GM18508 (cell line): ENCODE results near the gene ZDHHC18.
"Not testable (repeated sequence)": the region's sequence is repeated elsewhere in the genome, so short reads cannot be mapped to it uniquely, and the experiment has no call there.

Experiments
- ATAC-seq: cut with Tn5 transposase; IDR thresholded peaks from one replicate; pipeline ENCODE4 v1.9.1; 2021; ENCODE audit warnings: moderate number of reproducible peaks; ENCODE audit not compliant: insufficient read depth, unreplicated experiment

ZDHHC18 gene

DNA sequence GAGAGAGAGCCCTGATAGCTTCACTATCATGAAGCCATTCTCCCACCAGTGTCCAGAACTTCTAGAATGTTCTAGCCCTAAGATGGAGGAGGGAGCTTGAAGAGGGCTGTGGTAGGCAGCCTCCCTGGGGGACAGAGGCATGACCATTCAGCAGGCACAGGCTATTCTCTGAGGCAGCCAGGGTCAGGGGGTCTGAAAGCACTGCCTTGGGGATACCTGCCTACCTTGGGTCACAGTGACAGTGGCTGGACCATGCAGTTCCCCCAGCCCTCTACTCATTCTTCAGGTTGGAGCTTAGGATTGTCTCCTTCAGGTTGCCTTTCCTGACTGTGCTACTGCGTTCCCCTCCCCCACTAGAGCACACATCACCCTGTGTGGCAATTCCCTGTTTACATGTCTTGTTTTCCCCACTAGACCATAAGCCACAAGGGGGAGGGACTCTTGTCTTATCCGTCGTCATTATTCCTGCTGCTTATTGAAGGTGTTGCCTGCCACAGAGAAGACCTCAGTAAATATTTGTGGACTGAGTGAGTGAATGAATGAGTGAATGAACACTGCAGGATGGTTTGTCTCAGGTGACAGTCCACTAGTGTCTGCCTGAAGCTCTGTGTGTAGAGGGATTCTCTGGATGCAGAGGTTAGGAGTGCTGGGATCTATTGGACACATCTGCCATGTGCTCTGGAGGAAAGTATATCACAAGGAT lies 5.2 kb downstream of the ZDHHC18 start:
- ATAC-seq: no peak

DNA sequence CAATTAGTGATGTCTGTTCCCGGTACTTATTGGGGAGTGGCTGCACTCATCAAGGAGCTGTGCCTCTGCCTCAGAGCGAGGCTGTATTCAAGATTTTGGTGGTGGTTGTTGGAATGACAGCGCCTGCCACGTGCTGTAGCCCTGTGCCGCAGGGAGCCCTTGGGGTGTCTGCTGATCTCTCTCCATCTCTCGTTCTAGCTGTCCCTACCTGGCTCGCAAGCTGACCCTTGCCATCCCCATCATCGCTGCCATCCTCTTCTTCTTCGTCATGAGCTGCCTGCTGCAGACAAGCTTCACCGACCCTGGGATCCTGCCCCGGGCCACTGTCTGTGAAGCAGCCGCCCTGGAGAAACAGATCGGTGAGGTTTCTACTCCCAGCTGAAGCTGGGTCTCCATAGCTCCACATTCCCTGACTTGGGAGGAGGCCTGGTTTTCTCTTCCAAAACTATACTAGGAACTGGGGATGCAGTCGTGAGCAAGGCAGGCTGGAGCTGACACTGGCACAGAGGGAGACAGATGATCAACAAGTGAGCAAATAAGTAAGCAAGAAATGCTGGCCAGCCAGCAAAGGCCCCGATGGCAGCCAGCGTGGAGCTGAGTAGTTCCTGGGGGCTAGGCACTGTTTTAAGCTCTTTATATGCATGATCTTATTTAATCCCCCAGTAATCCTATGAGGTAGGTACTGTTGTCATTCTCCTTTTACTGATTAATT lies 5.9 kb downstream of the ZDHHC18 start:
- ATAC-seq: no peak

DNA sequence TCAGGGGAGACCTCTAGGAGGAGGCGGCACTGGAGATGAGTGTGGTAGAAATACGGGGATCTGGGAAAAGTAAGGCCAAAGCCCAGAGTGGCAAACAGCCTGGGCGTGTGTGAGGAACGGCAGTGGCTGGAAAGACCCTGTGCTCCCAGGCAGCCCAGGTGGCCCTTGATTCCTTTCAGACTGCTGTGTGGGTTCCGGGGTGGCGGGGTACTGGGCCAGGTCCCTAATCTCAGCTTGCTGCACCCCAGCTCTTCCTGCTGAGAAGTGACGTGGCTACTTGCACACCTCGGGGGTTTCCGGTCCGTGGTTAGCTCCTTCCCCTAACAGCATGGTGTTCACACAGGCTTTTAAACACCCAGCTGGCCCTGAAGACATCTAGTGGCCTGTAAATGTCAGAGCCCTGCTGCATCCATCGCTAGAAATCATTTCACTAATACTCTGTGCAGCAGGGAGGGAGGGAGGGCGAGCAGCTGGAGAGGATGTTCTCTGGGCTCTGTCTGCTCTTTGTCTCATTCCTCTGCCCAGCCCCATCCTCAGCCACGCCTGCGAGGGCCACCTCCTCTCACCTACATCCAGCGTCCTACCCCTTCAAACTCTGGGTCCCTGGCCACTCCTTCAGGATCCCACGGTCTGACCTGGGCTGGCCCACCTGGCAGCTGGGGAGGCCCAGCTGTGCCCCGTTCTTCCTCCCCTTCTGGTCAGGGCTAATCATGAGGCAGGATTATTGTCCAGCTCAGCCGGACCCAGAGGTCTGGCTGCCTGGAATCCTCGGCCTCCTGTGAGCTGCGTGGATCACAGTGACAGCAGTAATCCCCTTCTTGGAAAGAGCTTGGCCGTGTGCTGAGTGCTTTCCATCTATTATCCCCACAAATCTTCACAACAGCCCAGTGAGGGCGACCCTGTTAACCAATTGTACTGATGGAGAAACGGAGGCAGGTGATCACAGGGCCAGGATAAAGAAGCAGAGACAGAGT lies 7.2 kb downstream of the ZDHHC18 start:
- ATAC-seq: peak; percentile 63

GRCh38 chr1:26837665-26838064 lies 11.2 kb downstream of the ZDHHC18 start:
- ATAC-seq: not testable (repeated sequence)

DNA sequence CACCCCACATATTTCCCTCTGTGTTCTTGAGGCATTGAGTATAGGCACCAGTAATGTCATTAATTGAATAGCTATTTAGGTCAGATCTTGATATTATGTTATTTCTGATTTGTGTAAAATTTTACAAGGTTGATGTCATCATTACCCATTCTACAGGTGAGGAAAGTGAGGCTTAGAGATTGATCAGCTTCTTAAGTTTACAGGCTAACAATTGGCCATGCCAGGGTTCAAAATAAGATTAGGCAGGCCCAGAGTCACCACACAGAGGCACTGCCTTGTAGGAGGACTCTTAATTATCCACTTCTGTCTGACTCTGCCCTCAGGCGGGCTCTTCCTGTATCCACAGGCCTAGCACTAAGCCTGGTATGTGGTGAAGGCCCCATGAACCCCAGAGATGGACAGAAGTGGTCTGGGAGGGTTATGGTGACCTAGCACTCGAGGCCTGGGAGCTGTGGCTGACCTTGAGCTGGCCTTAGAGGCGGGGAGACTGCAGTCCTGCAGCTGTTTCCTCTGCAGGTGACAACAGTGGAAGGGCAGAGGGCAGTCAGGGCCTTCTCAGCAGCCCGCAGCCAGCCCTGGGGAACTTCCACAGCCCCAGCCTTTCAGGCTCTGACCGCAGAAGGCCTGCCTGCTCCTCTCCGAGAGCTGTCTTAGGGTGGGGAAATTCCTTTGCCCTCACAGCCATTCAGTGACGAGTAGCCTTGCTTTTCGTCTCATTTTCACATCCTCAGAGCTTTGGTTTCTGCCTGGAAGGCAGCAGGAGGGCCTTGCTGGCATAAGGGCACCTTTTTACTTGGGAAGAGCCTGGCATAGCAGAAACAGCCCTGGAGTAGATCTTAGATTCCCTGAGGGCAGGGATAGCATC lies 12.2 kb downstream of the ZDHHC18 start:
- ATAC-seq: peak; percentile 79

GRCh38 chr1:26839339-26839722 lies 12.8 kb downstream of the ZDHHC18 start:
- ATAC-seq: peak; percentile 2

DNA sequence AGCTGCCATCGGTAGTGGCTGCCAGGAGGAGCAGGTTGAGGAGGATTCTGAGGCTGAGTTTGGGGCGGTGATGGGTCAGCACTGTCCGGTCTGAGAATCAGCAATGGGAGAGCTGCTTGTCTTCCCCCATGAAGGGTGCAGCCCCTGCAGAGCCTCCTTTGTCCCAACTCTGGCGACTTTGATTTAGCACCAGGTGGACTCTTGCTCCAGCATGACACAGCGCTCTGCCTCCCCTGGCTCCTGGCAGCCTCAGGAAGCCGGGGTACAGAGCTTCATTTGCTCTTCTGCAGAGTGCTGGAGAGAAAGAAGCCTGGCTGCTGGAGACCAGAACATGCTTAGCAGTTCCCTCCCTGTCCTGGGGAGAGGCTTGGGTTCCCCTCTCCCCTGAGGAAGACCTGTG lies 13.3 kb downstream of the ZDHHC18 start:
- no peak for ATAC-seq

DNA sequence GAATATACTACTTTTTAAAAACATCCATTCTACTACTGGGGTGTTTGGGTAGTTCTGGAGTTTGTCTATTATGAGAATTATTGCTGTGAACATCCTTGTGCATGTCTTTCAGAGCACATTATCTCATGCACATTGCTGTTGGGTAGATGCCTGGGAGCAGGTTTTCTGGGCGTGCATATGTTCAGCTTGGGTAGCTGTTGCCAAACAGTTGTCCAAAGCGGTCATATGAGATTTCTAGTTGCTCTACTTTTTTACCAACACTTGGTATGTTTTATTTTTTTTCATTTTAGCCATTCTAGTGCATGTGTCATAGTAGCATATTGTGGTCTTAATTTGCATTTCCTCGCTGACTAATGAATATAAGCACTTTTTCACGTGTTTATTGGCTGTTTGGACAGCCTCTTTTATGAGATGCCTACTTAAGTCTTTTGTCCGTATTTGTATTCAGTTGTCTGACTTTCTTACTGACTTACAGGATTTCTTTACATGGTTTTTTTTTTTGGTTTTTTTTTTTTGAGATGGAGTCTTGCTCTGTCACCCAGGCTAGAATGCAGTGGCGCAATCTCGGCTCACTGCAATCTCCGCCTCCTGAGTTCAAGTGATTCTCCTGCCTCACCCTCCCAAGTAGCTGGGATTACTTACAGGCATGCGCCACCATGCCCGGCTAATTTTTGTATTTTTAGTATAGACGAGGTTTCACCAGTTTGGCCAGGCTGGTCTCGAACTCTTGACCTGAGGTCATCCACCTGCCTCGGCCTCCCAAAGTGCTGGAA lies 18.1 kb downstream of the ZDHHC18 start:
- ATAC-seq: no peak

DNA sequence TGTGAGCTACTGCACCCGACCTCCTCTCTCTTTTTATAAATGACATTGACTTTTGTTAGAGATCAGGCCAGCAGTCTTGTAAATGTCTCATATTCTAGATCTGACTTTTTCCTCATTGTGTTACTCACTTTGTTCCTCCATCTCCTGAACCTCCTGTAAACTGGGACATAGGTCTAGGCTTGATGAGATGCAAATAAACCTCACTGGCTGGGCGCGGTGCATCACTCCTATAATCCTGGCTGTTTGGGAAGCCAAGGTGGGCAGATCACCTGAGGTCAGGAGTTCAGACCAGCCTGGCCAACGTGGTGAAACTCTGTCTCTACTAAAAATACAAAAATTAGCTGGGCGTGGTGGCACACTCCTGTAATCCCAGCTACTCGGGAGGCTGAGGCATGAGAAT lies 21.3 kb downstream of the ZDHHC18 start:
- ATAC-seq: not testable (repeated sequence)

- ATAC-seq: no peak
Observed at GRCh38 chr1:26848499-26848898, 22.0 kb downstream of the ZDHHC18 start.

GRCh38 chr1:26848941-26849774 lies 22.7 kb downstream of the ZDHHC18 start:
- no peak for ATAC-seq

DNA sequence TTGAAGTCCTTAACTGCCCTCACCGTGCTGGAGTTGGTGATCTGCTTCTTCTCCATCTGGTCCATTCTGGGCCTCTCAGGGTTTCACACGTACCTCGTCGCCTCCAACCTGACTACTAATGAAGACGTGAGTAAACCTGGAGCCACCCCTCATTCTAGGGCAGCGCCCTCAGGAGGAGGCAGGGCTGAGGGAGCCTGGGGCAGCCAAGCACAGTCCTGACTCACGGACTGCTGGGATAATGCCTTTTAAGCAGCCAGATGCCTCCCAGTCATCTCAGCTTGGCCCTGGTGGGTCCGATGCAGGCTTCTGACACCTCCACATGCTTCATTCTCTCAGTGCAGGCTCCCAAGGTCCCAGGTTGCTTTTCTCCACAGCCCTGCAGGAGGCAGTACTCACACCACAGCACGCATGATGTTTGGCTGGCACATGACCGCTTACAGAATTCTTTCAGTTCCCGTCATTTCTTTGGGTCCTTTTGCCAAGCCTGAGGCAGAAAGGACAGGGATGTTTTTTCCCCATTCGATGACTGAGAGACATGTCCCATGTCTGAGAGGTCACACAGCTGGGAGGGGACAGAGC lies 24.7 kb downstream of the ZDHHC18 start:
- no peak for ATAC-seq

DNA sequence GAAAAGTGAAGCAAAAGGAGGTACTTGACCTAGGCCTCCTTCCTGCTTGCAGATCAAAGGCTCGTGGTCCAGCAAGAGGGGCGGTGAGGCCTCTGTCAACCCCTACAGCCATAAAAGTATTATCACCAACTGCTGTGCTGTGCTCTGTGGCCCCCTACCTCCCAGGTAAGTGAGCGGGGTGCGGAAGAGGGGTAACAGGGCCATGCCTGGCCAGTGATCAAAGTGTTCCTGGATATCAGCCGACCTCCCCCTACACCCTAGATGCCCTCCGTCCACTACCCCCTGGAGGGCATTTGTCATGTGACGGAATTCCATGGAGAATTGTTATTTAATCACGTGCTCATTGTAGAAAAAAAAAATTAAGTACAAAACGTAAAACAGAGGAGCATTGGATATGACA lies 26.2 kb downstream of the ZDHHC18 start:
- ATAC-seq: no peak

GRCh38 chr1:26853156-26853555 lies 26.7 kb downstream of the ZDHHC18 start:
- no peak for ATAC-seq

DNA sequence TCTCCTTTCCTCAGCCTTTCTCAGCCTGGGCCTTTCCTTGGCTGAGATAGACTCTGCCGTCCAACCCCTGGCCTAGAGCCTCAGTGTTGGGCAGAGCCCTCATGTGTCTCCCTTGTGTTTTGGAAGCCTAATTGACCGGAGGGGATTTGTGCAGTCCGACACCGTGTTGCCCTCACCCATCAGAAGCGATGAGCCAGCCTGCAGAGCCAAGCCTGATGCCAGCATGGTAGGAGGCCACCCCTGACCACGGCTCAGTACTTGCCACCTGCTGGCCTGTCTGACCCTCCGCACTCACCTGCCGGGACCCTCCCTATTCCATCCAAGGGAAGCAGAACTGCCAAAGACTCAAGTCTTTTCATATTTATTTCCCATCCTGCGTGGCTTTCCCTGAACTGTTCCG lies 27.1 kb downstream of the ZDHHC18 start:
- ATAC-seq: no peak

GRCh38 chr1:26854906-26855305 lies 28.4 kb downstream of the ZDHHC18 start:
- ATAC-seq: no peak

DNA sequence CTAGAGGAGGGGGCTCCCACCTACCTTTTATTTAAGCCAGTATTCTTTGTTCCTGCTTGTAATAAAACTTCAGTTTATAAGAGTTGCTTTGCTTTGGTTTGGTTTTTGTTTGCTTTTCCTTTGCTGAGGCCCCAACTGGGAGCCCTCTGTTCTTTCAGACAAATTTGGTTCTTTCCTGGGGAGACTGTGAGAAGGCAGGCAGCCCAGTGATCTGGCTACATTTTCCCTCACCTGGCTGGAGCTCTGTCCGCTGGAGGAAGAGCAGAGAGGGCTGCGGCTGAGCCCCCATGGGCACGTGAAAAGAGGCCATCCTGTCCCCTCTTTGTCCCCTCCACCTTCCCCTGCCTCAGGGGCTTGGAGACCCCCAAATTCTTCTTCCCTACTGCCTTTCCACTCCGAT lies 29.1 kb downstream of the ZDHHC18 start:
- ATAC-seq: no peak

GRCh38 chr1:26856181-26856580 lies 29.7 kb downstream of the ZDHHC18 start:
- no peak for ATAC-seq
